ENCODE data around the gene PDK3.

Gene PDK3

DNA sequence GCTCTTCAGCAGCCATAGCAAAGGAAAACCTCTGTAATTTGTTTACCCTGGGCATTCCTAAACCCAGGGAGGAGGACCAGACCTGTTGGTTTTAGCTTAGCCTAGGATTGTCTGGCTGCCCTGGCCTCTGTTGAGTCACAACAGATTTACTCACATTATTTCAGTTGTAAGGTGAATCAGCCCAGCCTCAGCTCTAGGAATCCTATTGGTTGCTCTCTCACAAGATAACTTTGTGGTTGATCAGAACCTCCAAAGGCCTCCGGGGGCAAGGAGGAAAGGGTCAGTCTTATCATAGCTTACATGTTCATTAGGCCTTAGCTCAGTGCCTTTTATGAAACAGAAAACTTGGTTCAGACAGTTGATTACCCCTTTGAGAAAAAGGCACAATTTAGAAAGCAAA is 41.0 kb downstream of the PDK3 start:
- DNase-seq (ENCODE audit: low read depth): peak; percentile 16
- H3K4me1 ChIP-seq (ENCODE audit: control insufficient read depth, insufficient read depth, low read length): peaks cover 6% of the 10 kb centered on the region
- H3K9me3 ChIP-seq (ENCODE audit: control insufficient read depth, low read length): no peaks in the 10 kb centered on the region
- H3K27me3 ChIP-seq (replicated peaks; ENCODE audit: control insufficient read depth, insufficient read depth, low read length): peaks cover 9% of the 10 kb centered on the region
- no peak overlapping the region for H3K9ac ChIP-seq (ENCODE audit: low read length)
- no peaks in the 10 kb centered on the region for H3K36me3 ChIP-seq (ENCODE audit: control insufficient read depth, insufficient read depth, low read length, severe bottlenecking)
- peak overlapping the region; percentile 16 for H3K4me3 ChIP-seq (ENCODE audit: low read length)

DNA sequence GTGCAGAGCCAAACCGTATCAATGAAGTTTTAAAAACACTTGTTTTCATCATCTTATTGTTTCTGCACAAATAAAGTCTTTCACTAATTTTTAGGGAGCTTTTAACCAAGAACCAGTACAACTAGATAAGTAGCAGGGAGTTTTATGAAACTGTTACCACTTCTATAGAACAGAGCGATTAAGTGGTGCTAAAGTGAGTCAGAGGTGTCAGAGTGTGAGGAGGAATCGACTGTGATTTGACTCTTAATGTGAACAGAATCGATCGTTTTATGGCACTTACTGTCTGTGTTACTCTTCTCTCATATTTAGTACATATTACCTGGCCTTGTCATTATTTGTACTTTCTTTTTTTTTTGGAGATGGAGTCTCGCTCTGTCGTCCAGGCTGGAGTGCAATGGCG is 43.3 kb downstream of the PDK3 start:
- Histone ChIP-seq H3K4me3 (ENCODE audit: low read length) (no peak overlapping the region), H3K4me1 (ENCODE audit: control insufficient read depth, insufficient read depth, low read length) (peaks cover 6% of the 10 kb centered on the region), H3K27me3 (replicated peaks; ENCODE audit: control insufficient read depth, insufficient read depth, low read length) (peaks cover 9% of the 10 kb centered on the region), H3K9ac (ENCODE audit: low read length) (no peak overlapping the region), H3K36me3 (ENCODE audit: control insufficient read depth, insufficient read depth, low read length, severe bottlenecking) (no peaks in the 10 kb centered on the region), H3K9me3 (ENCODE audit: control insufficient read depth, low read length) (no peaks in the 10 kb centered on the region)
- DNase-seq (ENCODE audit: low read depth): no peak

DNA sequence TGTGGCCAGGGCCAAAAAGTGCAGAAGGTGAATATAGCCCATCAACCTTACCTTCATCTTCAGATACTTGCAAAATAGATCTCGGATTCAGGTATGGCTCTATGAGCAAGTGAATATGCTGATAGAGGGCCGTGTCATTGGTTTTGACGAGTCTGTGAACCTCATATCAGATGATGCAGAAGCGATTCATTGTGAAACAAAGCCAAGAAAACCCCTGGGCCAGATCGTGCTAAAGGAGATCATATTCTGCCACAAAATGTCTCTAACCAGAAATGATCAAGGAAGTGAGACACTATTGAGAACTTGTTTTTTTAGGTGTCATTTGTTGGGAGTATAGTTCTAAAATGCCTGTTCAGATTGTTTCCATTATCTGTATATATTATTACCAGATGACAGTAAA is 48.3 kb downstream of the PDK3 start:
- H3K27me3 ChIP-seq (replicated peaks; ENCODE audit: control insufficient read depth, insufficient read depth, low read length): peaks cover 17% of the 10 kb centered on the region
- DNase-seq (ENCODE audit: low read depth): no peak
- no peak overlapping the region for H3K4me3 ChIP-seq (ENCODE audit: low read length)
- no peaks in the 10 kb centered on the region for H3K4me1 ChIP-seq (ENCODE audit: control insufficient read depth, insufficient read depth, low read length)
- H3K9me3 ChIP-seq (ENCODE audit: control insufficient read depth, low read length): no peaks in the 10 kb centered on the region
- H3K9ac ChIP-seq (ENCODE audit: low read length): no peak overlapping the region
- H3K36me3 ChIP-seq (ENCODE audit: control insufficient read depth, insufficient read depth, low read length, severe bottlenecking): no peaks in the 10 kb centered on the region

DNA sequence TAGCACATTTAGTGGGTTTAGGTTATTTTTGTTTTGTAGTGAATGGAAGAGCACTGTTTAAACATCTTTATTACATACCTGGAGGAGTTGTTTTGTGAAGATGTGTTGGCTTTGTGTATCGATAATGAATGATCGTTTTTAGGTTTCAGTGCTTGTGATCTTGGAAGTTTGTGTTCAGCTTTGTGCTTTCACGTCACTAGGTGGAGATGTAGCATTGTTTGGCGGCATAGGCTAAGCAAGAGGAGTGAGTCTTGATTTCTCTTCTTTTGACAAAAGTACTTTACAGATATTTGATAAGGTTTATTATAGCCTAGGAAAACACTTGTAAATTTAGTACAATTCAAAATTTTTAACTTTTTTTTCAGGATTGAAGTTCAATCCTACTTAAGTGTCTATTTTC is 50.4 kb downstream of the PDK3 start:
- no peaks in the 10 kb centered on the region for H3K4me1 ChIP-seq (ENCODE audit: control insufficient read depth, insufficient read depth, low read length)
- H3K27me3 ChIP-seq (replicated peaks; ENCODE audit: control insufficient read depth, insufficient read depth, low read length): peaks cover 13% of the 10 kb centered on the region
- DNase-seq (ENCODE audit: low read depth): peak; percentile 28
- H3K4me3 ChIP-seq (ENCODE audit: low read length): no peak overlapping the region
- H3K36me3 ChIP-seq (ENCODE audit: control insufficient read depth, insufficient read depth, low read length, severe bottlenecking): no peaks in the 10 kb centered on the region
- H3K9me3 ChIP-seq (ENCODE audit: control insufficient read depth, low read length): no peaks in the 10 kb centered on the region
- H3K9ac ChIP-seq (ENCODE audit: low read length): no peak overlapping the region

DNA sequence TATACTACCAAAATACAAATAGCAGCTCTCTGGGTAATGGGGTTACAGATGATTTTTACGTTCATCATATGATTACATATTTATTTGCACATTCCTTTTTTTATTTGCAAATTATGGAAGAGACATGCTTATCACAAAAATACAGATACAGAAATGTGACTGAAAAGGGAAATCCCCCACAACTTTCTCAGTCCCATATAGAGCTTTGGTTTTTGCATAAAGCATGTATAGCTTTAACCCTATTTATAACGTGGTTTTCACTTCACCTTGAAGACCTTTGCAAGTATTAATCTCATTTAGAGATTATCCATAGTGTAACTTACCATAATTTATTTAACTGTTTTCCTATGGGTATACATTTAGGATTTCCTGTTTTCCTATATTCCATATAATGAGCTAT is 55.4 kb downstream of the PDK3 start:
- Histone ChIP-seq H3K4me3 (ENCODE audit: low read length) (no peak overlapping the region), H3K4me1 (ENCODE audit: control insufficient read depth, insufficient read depth, low read length) (no peaks in the 10 kb centered on the region), H3K36me3 (ENCODE audit: control insufficient read depth, insufficient read depth, low read length, severe bottlenecking) (peaks cover 4% of the 10 kb centered on the region)

DNA sequence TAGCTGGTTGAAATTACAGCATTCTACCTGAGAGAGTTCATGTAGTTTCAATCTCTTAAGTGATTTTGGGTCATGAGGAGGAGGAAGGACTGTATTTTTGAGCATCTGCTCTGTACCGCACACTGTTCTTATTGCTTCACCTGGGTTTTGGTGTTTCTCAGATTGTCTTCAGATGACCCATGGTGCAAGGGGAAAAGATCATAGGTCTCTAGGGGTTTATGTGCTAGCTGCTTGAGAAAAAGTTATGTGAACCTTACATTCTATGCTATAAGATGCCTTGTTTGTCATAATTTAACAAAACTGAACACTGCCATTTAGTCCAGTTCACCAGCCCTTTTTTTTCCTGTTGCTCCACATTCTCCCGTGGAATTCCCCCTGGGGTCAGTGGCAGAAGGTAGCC is 60.4 kb downstream of the PDK3 start:
- no peak overlapping the region for H3K4me3 ChIP-seq (ENCODE audit: low read length)
- no peaks in the 10 kb centered on the region for H3K9me3 ChIP-seq (ENCODE audit: control insufficient read depth, low read length)
- no peak for DNase-seq (ENCODE audit: low read depth)
- no peaks in the 10 kb centered on the region for H3K4me1 ChIP-seq (ENCODE audit: control insufficient read depth, insufficient read depth, low read length)
- H3K27me3 ChIP-seq (replicated peaks; ENCODE audit: control insufficient read depth, insufficient read depth, low read length): peaks cover 7% of the 10 kb centered on the region
- no peak overlapping the region for H3K9ac ChIP-seq (ENCODE audit: low read length)
- H3K36me3 ChIP-seq (ENCODE audit: control insufficient read depth, insufficient read depth, low read length, severe bottlenecking): peaks cover 4% of the 10 kb centered on the region

More for the DNA sequence above, 55.4 kb downstream of the PDK3 start:
- Histone ChIP-seq H3K27me3 (replicated peaks; ENCODE audit: control insufficient read depth, insufficient read depth, low read length) (peaks cover 12% of the 10 kb centered on the region), H3K9me3 (ENCODE audit: control insufficient read depth, low read length) (no peaks in the 10 kb centered on the region), H3K9ac (ENCODE audit: low read length) (no peak overlapping the region)
- no peak for DNase-seq (ENCODE audit: low read depth)

DNA sequence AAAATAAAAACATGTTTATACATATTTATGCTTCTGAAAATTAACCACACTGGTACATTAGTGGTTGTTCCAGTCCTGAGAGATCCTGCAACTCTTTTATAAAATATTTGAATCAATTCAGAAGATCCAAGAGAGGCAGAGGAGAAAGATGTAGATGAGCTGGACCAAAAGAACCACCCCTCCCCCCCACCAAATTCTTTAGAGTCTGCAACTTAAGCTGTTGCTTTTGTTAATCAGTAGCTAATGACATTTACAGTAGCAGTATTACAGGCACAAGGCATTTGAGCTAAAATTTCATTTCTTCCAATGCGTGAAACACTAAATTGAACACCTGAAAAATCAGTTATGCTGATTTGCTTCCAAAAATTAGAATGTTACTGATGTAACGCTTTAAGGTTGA is 61.5 kb downstream of the PDK3 start:
- DNase-seq (ENCODE audit: low read depth): no peak
- no peaks in the 10 kb centered on the region for H3K4me1 ChIP-seq (ENCODE audit: control insufficient read depth, insufficient read depth, low read length)
- H3K9ac ChIP-seq (ENCODE audit: low read length): no peak overlapping the region
- peaks cover 4% of the 10 kb centered on the region for H3K27me3 ChIP-seq (replicated peaks; ENCODE audit: control insufficient read depth, insufficient read depth, low read length)
- peaks cover 4% of the 10 kb centered on the region for H3K36me3 ChIP-seq (ENCODE audit: control insufficient read depth, insufficient read depth, low read length, severe bottlenecking)
- no peaks in the 10 kb centered on the region for H3K9me3 ChIP-seq (ENCODE audit: control insufficient read depth, low read length)
- no peak overlapping the region for H3K4me3 ChIP-seq (ENCODE audit: low read length)

DNA sequence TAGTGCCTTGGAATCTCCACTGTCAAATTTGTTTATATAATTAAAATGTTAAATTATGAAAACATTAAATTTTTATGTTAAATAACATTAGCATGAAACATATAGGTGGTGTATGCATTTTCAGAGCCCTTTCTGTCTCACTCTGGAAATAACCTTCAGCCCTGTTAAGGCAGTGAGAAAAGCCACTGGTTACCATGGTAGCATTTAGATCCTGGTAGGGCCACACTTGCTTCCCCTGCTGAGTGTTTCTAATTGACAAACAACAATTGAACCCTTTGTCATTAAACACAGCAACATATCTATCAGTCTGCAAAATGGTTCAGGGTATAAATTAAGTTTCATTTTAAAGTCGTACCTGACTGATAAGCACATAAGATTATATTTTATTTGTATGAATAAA is 63.5 kb downstream of the PDK3 start:
- no peaks in the 10 kb centered on the region for H3K9me3 ChIP-seq (ENCODE audit: control insufficient read depth, low read length)
- no peaks in the 10 kb centered on the region for H3K27me3 ChIP-seq (replicated peaks; ENCODE audit: control insufficient read depth, insufficient read depth, low read length)
- DNase-seq (ENCODE audit: low read depth): no peak
- H3K9ac ChIP-seq (ENCODE audit: low read length): no peak overlapping the region
- H3K4me1 ChIP-seq (ENCODE audit: control insufficient read depth, insufficient read depth, low read length): no peaks in the 10 kb centered on the region
- H3K4me3 ChIP-seq (ENCODE audit: low read length): no peak overlapping the region
- peaks cover 4% of the 10 kb centered on the region for H3K36me3 ChIP-seq (ENCODE audit: control insufficient read depth, insufficient read depth, low read length, severe bottlenecking)

DNA sequence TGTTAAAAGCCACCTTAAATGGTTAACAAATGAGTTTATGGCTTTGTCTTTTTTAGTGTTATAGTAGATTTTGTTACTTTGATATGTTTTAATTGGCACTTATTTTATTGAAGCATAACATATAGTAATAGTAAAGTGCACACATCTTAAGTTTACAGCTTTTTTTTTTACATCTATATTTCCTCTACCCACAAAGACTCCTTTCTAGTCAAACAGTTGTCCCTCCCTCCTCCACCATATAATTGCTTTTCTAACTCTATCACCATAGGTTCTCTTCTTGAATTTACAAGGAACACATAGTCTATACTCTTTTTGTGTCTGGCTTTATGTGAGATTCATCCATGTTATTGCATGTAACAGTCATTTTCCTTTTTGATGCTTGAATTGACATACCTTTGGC is 71.5 kb downstream of the PDK3 start:
- no peak overlapping the region for H3K4me3 ChIP-seq (ENCODE audit: low read length)
- DNase-seq (ENCODE audit: low read depth): no peak

DNA sequence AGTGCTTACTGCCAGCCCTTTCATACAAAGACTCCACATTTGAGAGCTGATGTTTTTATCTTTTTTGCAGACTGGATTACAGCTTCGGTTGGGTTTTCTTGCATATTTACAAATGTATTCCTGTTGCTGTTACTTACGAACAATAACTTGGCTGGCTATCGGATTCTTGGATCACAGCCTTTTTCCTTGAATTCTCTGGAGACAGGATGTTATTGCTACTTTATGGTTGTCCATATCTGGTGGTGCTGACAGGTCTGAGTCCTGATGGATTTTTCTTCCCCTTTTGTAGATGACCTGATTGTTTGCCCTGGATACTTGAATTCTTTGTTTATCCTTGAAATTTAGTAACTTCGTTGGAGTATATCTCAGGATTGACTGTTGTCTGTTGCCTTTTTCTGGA is 77.7 kb downstream of the PDK3 start:
- DNase-seq (ENCODE audit: low read depth): no peak
- no peak overlapping the region for H3K9ac ChIP-seq (ENCODE audit: low read length)
- H3K9me3 ChIP-seq (ENCODE audit: control insufficient read depth, low read length): peaks cover 15% of the 10 kb centered on the region
- H3K27me3 ChIP-seq (replicated peaks; ENCODE audit: control insufficient read depth, insufficient read depth, low read length): peaks cover 19% of the 10 kb centered on the region
- H3K4me3 ChIP-seq (ENCODE audit: low read length): no peak overlapping the region
- no peaks in the 10 kb centered on the region for H3K4me1 ChIP-seq (ENCODE audit: control insufficient read depth, insufficient read depth, low read length)
- H3K36me3 ChIP-seq (ENCODE audit: control insufficient read depth, insufficient read depth, low read length, severe bottlenecking): no peaks in the 10 kb centered on the region

More for the DNA sequence above, 71.5 kb downstream of the PDK3 start:
- Histone ChIP-seq H3K36me3 (ENCODE audit: control insufficient read depth, insufficient read depth, low read length, severe bottlenecking) (no peaks in the 10 kb centered on the region), H3K9me3 (ENCODE audit: control insufficient read depth, low read length) (peaks cover 11% of the 10 kb centered on the region), H3K27me3 (replicated peaks; ENCODE audit: control insufficient read depth, insufficient read depth, low read length) (peaks cover 12% of the 10 kb centered on the region), H3K4me1 (ENCODE audit: control insufficient read depth, insufficient read depth, low read length) (no peaks in the 10 kb centered on the region), H3K9ac (ENCODE audit: low read length) (no peak overlapping the region)

DNA sequence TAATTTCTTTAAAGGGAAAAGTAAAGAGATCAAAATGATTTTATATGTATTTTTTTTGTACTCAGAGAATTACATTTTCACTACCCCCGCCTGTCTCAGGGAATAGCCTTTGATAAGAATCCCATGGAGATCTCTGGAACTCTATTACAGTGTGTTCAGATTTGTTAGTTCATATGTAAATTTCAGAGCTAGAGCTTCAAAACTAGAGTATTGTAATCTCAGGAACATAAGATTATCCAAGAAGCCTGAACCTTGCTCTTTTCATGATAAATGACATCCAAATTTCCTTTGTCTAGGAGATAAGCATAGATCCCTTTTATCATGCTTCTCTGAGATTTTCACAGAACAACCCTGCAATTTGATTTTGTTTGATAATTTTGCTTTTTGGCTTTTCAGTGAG is 82.9 kb downstream of the PDK3 start:
- no peaks in the 10 kb centered on the region for H3K36me3 ChIP-seq (ENCODE audit: control insufficient read depth, insufficient read depth, low read length, severe bottlenecking)
- H3K9me3 ChIP-seq (ENCODE audit: control insufficient read depth, low read length): peaks cover 3% of the 10 kb centered on the region
- H3K4me1 ChIP-seq (ENCODE audit: control insufficient read depth, insufficient read depth, low read length): no peaks in the 10 kb centered on the region
- H3K9ac ChIP-seq (ENCODE audit: low read length): no peak overlapping the region
- no peak overlapping the region for H3K4me3 ChIP-seq (ENCODE audit: low read length)
- peaks cover 25% of the 10 kb centered on the region for H3K27me3 ChIP-seq (replicated peaks; ENCODE audit: control insufficient read depth, insufficient read depth, low read length)
- no peak for DNase-seq (ENCODE audit: low read depth)

DNA sequence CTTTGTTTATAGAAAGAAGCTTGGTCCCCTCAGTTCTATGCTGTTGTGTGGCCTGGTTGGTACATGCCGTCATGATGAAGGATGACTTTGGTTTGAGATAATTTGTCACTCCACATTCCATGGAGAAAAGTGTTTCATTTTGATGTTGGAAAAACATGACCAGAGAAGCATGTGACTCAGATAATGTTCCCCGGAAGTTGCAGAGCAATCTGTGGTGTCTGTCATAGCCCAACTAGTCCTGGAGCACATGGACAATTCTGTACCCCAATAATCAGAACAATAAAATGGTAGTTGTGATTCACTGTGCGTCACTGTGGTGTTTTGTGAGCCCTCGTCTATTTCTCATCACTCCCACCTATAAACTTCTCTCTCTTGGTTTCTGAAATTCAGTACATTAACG is 85.1 kb downstream of the PDK3 start:
- no peak for DNase-seq (ENCODE audit: low read depth)
- H3K4me3 ChIP-seq (ENCODE audit: low read length): no peak overlapping the region
- no peaks in the 10 kb centered on the region for H3K4me1 ChIP-seq (ENCODE audit: control insufficient read depth, insufficient read depth, low read length)

More for the DNA sequence above, 85.1 kb downstream of the PDK3 start:
- Histone ChIP-seq H3K9me3 (ENCODE audit: control insufficient read depth, low read length) (no peaks in the 10 kb centered on the region), H3K27me3 (replicated peaks; ENCODE audit: control insufficient read depth, insufficient read depth, low read length) (peaks cover 26% of the 10 kb centered on the region), H3K36me3 (ENCODE audit: control insufficient read depth, insufficient read depth, low read length, severe bottlenecking) (no peaks in the 10 kb centered on the region), H3K9ac (ENCODE audit: low read length) (no peak overlapping the region)

Data from adipocyte (in vitro differentiated cells).